RPMI7951 (cell line): Measurements from ENCODE around the gene TMEM200C. TPM values are rescaled to one million over a fixed set of nuclear protein-coding genes. Genes with fewer than 3 reads are reported as not detected.

ENCODE experiments used
- DNase-seq: peaks from one replicate; pipeline ENCODE4 v3.0.0-alpha.2; 2012; ENCODE audit warnings: low read depth
- total RNA-seq: library from RNA; depleted of rRNA; stranded (reverse); fragments of >200 nt; shearing (Covaris generic); gene quantifications from 2 replicates; pipeline ENCODE4 v1.2.3, GENCODE V29; 2014; rRNA removed

TMEM200C gene
- not detected in 2 replicates for total RNA-seq

DNA sequence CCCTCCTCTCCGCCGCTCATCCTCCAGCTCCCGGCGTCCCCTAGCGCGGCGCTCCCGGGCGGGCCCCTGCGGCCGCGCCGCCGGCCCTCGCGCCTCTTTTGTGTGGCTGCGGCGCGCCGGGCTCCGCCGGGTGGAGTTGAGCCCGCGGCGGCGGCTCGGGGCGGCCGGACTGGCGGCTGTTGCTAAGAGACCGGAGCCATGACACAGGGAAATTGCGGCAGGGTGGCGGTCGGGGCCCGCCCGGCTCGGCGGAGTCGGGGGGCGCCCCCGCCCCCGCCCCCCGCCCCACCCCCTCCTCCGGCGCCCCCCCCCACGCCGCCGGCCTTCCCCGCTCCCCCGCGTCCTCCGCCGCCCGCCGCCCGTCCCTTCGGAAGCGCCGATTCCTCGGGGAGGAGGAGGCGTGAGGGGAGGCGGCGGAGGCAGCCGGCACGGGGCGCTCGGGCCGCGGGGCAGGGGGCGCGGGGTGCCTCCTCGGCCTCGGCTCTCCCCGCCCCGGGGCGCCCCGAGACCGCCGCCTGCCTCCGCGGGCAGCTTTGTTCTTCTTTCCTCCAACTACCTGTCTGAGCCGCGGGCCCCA, at the start of gene TMEM200C:
Gene TMEM200C, minus strand, starts transcription at position 224 of the 577 bp plus-strand sequence. CDS start 3,459 bp downstream, outside the sequence.
- DNase-seq, result no peak

DNA sequence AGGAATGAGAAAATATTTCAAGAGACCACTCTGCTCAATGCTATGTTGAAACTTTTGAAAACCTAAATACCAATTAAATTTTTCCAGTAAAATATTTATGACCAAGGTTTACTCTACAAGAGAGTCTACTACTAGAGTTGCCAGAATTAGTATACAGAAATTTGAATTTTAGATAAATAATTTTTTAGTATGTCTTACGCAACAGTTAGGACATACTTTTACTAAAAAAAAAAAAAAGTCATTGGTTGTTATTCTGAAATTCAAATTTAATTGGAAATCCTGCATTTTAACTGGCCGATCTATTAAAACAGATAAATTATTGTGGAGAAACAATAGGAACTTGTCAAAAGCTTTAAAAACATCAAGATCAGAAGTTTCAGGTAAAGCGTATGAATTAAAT, 49.1 kb upstream of the TMEM200C start:
- DNase-seq, result no peak

DNA sequence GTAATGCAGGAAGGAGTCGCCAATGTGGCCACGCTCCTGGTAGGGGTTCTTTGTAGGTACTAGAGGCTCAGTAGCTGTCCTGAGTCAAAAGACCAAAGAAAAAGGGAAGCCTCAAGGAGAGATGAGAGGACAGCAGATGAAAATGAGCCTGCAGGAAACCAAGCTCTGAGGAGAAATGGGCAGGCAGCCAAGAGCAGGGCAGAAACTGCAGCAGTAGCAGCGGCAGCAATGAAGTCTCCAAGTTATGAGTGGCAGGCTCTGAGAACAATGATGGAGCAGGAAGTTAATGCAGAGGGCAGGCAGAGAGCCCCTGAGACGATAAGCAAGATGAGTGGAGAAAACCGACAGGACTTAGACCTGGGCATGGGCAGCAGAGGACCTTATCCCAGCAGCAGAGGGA, 48.2 kb upstream of the TMEM200C start:
- no peak for DNase-seq

DNA sequence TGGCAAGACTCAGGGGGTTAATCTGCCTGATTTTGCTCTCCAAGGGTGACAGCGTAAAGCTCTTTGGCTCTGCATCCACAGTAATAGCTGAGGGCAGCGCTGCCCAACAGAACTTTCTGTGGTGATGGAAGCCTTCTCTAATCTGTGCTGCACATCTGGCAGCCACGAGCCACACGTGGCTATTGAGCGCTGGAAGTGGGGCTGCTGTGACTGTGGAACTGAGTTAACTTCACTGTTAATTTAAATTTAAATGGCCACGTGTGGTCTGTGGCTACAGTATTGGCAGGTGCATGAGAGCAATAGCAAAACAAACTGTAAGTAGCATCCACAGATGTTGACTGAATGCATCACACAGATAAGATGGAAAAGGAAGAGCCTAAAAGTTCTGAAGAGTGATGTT, 47.3 kb upstream of the TMEM200C start:
- no peak for DNase-seq

DNA sequence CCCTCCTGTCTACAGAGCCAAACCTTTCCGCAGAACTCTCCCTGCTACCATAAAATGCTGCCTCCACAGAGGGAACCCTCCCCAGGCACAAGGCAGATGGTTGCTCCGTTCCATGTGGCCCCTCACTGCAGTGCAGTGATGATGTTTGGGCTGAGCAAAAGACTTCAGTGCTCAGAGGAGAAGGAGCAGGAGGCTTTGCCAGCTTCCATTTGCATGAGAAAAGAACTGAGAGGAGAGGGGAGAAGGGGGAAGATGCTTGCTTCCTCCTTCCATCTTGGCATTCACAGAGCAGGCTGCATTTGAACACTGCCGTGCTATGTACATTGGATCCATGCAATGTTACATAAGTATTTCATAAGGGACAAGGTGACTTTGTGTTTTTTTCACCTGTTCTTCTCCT, 46.6 kb upstream of the TMEM200C start:
- DNase-seq, result no peak

DNA sequence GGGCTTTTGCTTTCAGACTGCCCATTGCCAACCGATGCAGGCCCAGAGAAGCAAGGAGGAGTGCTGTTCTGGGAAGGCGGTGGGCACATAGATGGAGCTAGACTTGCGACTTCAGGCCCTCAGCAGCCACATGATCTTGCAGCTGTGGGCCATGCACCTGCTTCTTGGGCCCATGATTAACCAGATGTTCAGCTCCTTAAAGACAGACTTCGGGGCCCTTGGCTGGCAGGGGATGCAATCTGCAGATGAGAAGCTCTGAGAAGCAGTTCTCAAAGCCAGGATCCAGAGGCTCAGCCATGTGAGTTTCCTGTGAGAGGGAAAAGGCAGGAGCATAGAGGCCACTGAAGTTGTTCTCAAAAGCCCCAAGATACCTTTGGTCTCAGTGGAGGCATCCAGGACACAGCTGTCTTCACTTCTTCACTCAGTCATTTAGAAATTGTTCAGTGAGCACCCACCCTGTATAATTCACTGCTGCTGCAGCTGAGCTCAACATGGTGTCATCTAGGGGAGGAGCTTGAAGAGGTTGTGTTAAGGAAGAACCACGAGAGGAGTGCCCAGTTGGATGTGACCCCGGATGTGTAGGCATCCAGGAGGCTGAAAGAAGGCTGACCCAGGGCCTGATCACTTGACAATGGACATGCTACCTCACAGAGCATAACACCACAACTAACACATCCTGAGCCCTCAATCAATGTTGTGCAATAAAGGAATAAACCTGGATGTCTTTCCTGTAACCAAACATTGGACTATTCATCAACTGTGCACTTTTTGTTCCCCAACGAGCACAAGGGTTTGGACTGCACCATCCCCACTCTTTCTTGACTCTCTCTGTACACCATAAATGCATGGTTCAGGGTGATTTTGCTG, 44.7 kb upstream of the TMEM200C start:
- DNase-seq, result no peak

DNA sequence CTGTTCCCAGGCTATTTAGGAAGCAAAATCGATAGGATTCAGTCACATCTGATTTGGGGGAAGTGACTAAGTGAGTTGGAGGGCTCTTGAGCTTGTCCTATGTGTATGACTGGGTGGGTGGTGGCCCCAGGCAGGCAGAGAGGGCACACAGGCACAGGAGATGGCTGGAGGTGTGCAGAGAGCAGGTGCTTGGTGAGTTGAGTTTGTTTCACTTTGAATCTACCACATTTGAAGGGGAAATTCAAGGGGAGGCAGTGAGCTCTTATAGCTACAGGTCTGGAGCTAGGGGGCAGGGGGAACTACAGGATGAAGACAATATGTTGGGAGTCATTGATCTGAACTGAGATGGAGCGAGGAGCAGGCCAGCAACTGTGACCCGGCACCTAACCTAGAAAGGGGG, 42.5 kb upstream of the TMEM200C start:
- DNase-seq, result no peak

DNA sequence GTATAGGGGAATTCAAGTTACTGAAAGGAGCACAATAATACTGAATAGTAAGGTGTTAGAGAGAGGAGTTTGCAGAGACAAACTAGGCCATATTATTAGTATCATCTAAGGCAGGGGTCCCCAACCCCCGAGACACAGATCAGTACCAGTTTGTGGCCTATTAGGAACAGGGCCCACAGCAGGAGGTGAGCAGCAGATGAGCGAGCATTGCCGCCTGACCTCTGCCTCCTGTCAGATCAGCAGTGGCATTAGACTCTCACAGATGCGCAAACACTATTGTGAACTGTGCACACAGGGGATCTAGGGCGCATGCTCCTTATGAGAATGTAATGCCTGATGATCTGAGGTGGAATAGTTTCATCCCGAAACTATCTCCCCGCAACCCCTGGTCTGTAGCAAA, 41.8 kb upstream of the TMEM200C start:
- DNase-seq, result no peak

DNA sequence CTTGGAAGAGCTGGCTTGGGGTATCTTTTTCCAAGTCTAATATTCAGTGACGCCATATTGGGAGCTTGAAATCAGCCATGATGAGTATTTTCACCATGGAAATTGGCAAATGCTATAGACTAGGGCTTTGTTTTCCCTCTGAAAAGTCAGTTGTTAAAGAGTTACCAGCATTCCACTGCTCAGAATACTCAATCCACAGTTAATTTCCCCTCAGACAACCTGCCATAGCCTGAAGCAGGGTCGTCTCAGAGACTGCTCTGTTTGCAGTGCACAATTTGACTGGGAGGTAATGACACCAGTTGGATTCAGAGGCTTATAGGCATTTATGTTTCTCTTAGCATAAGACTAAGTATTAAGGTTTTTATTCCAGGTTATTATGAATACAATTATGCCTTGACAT, 35.5 kb upstream of the TMEM200C start:
- no peak for DNase-seq

DNA sequence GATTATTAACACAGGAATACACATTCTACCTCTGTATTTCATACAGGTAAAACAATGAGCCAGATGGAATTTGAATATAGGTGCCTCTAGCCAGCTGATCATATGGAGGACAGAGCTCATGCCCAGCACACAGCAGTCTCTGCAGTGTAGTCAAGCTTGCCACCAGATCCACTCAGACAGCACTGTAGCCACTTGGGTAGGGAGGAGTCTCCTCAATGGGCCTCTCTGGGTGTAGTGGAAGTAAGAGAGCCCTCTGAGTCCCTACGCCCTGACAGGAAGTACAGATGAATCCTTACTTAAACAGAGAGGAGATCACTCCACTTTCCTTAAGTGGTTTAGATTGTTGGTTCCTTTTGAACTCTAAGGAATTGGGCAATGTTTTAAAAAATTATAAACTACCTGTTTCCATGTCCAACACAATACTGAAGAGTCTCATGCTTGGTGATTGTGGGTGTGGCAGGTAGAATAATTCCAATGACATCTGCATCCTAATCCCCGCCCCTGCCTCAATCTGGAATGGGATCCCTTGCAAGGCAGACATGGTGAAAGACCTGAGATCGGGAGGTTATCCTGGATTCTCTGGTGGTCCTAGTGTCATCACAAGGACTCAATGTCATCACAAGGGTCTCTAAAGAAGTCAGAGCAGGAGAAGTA, 23.0 kb upstream of the TMEM200C start:
- DNase-seq, result no peak

DNA sequence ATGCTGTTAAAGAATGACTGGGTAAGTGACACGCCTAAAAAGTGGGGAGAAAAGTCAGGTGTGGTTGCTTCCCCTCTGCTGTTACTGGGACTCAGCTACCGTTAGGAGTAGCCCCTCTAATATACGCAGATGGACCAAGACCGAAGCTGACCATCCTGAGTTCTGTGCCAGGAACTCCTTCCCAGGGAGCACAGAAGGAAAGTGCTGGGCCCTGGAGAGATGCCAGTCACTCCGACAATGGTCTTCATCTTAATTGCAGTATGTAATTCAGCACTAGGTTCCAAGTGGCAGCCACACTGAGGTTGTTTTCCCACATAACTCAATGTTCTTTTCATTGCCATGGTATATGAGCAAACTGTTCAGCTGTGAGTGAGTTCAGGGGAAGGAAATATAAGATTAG, 19.6 kb upstream of the TMEM200C start:
- no peak for DNase-seq

DNA sequence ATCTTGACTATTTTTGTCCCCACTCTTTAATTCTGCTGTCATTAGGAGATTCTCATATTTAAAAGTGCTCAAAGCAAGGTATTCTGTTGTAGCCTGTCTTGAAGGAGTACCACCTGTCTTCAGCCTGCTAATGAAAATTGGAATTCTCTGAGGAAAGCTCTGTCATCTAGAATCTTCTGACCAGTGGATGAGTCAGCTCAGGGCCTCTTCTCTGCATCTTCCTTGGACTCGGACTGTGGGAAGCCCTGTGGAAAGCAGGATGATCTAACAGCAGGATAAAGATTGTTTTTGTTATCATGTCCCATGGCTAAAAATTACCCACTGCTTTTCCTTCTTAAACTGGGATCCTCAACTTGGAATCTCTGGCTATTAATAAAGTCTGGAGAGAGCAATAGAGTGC, 18.7 kb upstream of the TMEM200C start:
- no peak for DNase-seq

DNA sequence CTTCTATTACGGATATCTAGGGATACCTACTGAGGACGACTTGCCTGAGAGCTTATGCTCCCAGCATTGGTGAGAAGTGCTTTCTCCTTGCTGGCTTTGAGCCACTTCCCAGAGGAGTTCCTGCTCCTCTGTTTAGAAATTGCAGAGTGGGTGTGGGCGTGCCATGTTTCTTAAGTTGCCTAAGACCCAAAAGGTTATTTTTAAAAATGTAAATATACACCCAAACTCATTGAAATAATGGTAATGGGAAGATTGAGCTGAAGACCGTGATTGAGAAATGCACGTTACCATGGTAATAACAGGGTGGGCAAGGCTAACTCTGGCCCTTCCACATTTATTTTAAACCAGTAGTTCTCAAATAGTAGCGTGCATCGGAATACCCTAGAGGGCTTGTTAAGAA, 17.2 kb upstream of the TMEM200C start:
- no peak for DNase-seq

DNA sequence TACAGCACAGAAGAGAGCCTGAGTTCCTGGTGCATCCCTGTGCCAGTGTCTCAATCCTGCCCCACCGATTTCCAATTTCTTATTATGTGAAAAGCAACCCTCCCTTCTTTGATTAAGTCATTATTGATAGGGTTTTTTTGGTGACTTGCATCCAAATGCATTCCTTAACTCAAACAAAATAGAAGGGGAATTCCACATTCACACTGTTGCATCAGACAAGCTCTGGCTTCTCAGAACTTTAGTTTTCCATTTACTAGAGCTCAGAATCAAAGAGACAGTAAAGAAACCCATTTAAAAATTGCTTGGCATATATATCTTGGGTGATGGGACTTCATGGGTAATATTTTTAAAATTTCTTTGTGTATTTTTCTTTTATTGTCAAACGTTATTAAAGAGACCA, 13.8 kb upstream of the TMEM200C start:
- DNase-seq, result no peak

DNA sequence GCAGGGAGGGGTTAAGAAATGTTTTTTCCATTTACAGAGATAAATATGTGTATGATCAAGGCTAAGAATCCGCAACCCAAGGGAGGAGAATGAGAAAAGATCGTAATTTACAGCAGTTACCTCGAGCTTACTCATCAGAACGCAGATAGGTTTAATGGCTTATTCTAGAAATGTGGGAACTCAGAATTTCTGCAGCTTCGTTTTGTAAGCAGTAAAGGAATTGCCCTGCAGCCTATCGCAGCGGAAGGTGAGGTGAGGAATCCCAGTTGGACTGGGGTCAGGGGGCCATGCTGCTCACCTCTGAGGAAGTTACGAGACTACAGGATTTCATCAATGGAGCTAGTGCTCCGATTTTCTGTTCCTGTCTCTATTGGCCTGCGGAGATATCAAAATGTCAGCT, 8.1 kb upstream of the TMEM200C start:
- no peak for DNase-seq

DNA sequence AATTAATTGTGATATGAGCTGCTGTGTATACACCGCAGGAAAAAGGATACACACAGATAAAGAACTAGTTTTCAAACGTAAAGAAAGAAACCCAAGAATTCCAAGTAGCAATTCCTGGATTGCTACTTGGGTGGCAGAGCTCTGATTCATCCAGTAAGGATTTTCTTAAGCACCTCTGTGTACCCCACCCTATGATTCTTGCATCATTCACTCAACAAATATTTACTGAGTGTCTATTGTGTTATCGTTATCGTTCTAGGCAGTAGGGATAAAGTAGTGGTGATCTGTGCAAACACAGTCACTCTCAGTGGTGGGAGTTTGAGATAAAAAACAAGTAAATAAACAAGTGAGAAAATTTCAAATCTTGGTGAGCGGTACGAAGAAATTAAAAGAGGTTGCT, 4.9 kb upstream of the TMEM200C start:
- no peak for DNase-seq

DNA sequence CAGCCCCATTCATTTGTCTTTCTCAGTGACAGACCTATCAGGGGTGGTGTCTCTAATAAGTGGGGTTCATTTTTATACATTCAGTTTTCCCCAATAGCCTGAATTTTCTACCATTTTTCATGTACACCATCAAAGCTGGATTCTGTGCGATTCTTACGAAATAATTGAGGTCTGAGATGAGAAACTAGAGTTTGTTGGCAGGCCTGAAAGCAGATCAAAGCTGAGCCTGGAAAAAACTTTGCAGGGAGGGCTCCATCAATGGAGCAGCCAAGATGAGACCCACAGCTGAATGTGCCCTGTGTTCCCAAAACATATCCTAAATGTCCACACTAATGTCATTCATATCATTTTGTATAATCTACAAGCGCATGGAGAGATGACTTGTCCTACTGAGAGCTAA, 4.5 kb upstream of the TMEM200C start:
- no peak for DNase-seq

DNA sequence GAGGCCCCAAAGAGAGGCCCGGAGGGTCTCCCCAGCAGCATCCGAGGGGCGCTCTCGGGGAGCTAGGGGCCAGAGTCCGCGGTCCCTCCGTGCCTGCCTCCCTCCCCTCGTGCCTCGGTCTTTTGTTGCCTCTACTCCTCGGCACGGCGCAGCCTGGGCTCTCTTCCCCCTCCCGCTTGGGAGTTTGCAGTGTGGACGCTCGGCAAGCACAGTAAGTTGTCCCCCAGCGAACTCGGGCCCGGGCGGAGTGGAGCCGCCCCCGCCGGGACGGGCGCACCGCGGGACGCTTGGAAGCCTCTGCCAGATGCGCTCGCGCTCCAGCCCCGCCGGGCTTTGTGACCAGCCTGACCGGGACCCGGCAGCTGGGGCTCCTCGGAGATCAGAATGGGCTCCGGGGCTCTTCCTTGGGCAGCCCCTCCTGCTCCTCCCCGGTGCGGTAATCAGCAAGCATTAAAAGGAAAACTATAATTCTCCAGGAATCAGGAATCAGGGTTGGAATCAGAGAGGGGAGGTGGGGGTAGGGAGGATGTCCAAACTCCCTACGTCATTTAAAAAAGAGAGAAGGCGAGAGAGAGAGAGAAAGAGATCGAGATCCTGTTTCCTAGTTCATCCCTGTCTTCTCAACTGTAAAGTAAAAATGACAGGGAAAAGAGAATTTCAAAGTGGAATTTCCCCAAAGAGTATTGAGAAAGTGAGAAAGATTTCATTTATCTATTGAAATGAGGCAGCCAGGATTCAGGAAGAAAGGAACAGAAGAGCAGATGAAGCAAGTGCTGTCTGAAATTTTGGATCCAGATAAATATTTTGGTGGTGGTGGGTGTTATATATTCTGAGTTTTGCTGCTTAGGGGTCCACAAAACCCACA, 786 bp upstream of the TMEM200C start:
- no peak for DNase-seq

DNA sequence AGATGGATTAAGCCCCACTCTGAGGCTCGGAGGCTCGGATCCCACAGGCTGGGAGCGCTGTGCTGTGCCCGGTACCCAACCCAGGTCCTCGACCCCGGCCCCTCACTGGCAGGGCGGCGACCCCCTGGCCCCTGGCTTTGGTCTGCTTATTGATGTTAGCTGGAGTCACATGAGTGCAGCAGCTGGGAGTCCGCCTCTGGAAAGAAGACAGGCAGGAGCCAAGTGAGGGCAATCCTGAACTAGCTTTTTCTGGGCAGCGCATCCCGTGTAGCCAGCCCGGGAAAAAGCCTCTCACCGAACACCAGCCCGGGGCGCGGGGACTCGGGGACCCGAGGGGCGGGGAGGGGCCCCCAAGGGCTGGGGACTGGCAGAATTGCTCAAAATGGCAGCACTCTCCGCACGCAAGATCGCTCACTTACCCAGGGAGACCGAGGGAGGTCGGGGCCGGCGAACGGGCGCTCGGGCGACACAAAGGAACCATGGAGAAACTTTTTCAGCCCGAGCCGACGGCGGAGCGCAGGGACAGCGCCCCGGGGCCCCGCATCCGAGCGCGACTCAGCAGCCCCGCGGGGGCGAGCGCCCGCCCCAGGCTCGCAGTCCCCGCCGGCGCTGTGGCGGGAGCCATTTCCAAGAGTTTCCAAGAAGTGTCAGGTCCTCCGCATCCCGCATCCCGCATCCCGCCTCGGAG, 567 bp downstream of the TMEM200C start:
- no peak for DNase-seq

DNA sequence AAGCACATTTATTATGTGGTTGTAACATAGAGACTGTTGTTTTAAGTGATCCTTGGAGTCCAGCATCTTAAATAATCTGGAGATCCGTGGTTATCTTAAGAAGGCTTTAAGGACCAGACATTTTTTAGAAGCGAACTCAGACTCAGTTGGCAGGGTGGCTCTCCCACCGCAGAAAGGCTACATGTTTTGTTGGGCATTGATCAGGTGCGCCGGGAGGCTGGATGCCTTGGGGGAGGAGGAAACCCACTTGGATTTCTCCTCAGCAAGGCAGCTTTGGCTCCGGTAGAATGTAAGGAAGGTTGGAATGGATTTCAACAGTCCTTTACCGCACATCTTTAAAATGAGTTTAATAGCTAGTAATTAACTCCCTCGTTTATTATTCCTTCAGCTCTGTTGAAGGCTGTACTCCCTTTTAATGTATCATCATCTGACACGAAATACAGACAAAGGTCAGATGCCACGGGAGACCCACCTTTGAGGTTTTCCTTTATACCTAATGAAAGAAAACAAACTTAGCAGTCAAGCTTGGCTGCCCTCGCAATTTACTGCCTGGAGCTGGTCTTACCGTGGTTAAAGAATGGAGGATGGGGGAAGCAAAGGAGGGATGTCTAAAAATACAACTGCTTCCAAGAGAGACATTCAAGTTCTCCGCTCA, 1.2 kb downstream of the TMEM200C start:
- DNase-seq, result no peak
